HTERT RPE-1 (cell line): ENCODE data around the gene MAP4K4.

Source experiments
- in situ Hi-C: fragments of 300-500 bp; cut with MboI; formaldehyde crosslinking; loops from 4 replicates; pipeline ENCODE4 v1.14.3; 2020; ENCODE audit warnings: low sequenced_read_pairs

Gene MAP4K4

DNA sequence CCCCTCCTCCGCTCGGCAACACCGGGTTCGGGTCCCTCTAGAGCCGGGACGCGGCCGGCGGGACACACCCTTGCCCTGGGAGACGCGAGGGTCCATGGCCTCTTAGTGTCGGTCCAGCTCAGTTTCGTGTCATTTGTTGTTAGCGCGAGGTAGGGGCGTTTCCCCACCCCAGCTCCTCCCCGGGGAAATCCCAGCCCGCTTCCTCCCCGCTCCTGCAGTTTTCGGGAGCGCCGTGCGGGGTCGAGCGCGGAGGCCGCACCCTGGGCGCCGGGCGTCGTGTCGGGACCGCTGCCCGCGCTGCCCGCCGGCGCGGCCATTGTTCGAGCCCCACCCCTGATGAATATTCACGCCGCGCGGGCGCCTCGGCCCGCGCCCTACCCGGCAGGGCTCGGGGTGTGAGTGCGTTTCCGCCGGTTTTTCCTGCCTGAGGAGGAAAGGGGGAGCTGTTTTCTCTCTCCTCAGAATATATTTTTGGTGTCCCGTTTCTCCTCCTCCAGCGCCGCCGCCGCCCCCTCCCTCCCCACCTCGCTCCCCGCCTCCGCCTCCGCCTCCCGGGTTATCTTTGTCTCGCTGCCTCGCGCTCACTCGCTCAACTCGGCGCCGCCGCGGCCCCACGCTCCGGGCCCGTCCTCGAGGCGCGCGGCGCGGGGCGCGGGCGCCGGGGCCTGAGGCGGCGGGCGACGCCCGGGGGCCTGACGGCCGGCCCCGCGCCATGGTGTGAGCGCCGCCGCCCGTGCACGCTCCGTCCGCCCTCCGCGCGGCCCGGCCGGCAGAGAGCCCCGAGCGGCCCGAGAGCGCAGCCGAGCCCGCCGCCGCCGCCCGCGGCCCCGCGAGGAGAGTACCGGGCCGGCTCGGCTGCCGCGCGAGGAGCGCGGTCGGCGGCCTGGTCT is at the start of gene MAP4K4:
TSS of gene MAP4K4 (plus strand) at position 584 of the 890 bp plus-strand sequence. CDS start 374 bp downstream, outside the sequence.
- in situ Hi-C loops = no loop called here

DNA sequence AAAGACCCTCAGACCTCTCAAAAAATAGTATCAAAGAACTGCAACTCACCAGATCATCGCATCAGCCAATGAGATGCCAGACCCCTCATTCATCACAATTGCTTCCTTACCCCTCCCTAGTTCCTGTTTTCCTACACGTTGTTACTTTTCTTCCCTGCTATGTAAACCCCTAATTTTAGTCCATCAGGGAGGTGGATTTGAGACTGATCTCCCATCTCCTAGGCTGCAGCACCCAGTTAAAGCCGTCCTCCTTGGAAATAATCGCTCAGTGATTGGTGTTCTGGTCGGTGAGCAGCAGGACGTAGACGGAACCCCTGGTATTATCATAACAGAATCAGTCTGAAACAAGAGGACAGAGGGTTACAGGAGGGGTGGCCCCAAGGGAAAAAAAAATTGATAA is 44.0 kb upstream of the MAP4K4 start:
- in situ Hi-C loops = no loop called here

DNA sequence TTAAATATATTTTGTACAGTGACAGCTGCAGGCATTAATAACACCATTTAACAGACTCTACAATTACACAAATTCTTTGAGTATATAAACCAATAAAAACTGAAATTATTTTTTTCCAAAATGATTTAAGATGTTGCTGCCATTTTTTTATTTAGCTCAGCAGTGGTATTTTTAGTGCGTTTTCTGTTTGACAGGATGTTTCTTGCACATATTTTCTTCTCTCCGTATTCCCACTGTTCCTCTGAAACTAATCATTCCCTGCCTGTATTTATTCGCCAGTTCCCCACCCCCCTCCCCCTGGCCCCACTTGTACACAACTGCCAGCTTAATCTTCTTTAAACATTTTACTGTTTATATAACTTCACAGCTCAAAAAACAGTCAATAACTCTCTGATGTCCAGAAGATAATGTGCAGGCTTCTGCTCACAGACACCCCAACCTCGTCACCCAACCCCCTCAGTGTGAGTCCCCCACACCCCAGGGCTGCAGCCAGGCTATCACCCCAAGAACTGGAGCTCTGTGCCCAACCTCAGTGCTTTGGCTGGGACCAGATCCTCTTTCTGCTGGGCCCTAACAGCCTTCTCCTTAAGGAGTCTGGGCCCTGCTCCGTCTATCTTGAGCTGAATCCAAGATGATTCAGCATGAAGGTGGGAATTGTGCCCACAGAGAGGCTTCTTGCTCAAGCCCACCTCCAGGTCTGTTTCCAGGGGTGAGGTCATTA is 41.6 kb upstream of the MAP4K4 start:
- in situ Hi-C loops = no loop called here

- in situ Hi-C loops = no loop called here
Measured at GRCh38 chr2:101657787-101658186, 39.7 kb upstream of the MAP4K4 start.

DNA sequence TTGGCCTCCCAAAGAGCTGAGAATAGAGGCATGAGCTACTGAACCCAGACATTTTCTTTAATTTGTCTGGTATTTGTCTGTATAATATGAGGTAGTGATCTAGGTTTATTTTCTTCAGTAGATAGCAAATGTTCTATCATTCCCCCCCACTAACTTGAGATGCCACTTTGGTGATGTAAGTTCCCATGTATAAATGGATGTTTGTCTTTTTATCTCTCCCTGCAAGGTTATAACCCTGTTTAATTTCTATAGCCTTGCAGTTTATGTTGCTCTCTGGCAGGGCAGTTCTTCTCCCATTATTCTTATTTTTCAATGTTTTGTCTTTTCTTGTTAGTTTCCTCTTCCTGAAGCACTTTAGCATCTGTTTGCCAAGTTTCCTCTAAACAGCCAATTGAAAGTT is 39.1 kb upstream of the MAP4K4 start:
- in situ Hi-C loops = no loop called here

GRCh38 chr2:101665312-101665711 is 32.2 kb upstream of the MAP4K4 start:
- in situ Hi-C loops = no loop called here

GRCh38 chr2:101667823-101668222 is 29.7 kb upstream of the MAP4K4 start:
- in situ Hi-C loops = no loop called here

DNA sequence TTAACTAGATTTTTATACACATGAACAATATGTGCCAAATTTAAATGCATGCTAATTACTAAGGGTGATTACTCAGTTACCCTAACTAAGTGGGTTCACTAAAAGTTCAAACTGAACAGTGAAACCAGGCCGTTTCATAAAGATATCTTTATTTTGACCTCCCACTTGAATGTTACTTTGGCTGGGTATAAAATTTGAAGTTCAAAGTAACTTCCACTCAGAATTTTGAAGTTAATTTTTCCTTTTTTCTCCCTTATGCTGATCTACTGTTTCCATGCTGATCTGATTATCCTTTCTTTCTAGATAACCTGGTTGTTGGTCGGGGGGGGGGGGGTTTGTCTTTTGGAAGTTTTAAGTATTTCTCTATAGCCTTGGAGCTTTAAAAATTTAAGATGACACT is 25.5 kb upstream of the MAP4K4 start:
- in situ Hi-C loops = no loop called here

DNA sequence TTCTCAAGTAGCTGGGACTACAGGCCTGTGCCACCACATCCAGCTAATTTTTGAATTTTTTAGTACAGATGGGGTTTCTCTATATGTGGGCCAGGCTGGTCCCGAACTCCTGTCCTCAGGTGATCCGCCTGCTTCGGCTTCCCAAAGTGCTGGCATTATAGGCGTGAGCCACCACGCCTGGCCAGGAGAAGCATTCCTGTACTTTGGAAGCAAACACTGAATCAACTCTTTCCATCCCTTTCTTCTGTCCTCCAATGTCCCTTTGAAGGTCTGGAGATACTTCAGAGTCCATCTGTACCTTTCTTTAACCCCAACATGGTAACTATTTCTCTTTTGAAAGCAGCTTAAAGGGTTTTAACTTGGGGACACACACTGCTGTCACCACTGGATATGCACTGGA is 23.6 kb upstream of the MAP4K4 start:
- in situ Hi-C loops = no loop called here

GRCh38 chr2:101675512-101675911 is 22.0 kb upstream of the MAP4K4 start:
- in situ Hi-C loops = no loop called here

DNA sequence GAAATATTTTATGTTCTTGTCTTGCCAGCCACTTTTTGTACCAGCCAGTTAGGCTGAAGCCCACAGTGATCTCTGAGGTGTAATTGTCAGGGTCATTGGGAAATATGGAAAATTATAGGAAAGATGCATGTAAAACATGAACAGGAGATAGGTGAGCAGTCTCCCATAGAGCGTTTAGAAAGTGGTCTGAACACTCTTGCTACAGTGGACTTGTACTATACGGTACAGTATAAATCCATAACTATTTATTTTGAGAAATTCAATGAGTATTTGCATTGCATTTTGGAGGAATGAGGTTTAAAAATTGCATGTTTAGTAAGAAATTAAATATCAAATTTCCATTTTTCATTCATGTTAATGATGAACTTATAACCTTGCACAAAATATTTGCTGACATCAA is 20.8 kb upstream of the MAP4K4 start:
- in situ Hi-C loops = no loop called here

DNA sequence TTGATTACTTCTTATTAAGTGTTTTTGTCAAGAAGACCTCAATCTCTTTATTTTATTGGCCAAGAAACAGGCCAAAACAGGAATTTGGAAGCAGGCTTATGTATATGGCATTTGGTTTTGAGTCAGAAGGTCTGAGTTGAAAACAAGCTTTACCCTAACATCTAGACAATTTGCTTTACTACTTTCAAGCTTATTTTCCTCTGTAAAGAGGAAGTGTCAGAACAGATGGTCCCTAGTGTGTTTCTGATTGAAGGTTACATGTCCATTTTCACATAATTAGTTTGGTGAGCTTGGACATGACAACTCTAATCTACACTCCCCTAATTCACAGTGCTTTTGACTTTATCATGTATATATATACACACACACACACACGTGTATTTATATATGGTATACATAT is 19.8 kb upstream of the MAP4K4 start:
- in situ Hi-C loops = no loop called here

DNA sequence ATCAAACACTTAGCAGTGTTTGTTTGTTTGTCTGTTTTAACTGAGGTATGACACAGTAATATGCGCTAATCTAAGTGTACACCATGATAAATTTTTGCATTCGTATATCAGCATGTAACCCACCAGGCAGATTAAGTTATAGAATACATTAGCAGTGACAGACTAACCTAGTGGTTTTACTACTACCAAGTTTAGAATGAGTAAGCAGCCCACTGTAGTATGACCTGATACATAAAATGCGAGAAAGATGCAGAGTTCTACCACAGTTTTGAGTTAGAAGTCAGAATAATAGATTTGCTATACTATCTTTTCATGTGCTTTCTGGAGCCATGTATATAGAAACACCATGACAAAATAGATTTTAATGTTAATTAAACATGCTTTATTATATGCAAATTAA is 19.1 kb upstream of the MAP4K4 start:
- in situ Hi-C loops = no loop called here

- in situ Hi-C loops = no loop called here
Measured at GRCh38 chr2:101679037-101679726, 18.3 kb upstream of the MAP4K4 start.

DNA sequence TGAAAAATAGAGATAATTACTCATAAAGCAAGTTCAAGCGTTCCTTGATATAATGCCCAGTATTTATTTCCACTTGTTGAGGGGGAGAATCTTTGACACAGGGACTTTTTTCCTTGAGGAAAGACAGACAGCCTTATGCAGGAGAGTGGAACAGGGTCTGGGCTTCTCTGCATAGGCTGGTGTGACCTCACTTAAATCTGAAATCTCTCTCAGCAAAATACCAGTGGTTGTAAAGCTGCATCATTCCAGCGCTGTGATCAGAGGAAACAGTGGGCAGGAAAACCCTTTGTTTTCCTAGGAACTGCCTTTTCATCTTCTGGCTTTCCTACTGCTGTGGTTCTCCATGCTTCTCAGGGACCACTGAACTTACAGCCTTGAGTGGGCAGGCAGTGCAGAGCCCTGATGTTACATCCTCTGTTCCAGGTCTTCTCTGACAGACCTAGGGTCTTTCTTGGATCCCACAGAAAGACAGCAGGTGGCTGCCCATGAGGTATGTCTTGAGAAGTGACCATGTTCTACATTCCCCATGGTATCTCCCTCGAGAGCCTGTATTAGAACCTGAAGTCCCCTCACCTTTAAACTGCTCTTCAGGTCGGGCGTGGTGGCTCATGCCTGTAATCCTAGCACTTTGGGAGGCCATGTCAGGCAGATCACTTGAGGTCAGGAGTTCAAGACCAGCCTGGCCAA is 17.6 kb upstream of the MAP4K4 start:
- in situ Hi-C loops = no loop called here

DNA sequence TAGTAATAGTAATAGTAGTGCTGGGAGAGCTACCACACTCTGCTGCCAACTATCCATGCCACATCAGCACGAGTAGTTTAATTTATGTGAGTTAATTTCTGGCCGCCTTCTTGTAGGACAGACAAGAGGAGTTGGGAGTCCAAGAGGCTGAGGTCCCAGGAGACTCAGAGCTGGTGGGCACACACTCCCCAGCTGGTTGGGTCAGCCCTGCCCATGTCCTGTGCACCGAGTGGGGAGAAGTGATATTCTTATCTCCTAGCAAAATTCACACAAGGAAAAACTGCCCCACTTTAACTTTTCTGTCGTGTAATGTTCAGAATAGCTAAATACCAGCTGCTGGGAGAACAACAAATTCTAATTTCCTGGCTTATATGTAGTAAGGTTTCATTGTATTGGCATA is 15.2 kb upstream of the MAP4K4 start:
- in situ Hi-C loops = no loop called here

DNA sequence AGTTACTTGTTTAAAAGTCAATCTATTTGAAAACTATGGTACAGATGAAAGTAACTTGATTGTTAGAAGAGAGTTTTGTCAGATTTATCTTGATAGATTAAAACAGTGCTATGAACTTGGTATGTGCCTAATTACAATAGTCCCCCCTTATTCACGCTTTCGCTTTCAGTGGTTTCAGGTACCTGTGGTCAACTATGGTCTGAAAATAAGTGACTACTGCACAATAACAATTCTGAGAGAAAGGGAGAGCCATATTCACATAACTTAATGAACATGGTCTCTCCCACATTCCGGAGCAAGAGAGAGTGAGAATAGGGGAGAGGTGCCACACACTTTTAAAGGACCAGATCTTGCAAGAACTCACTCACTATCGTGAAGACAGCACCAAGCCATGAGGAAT is 13.2 kb upstream of the MAP4K4 start:
- in situ Hi-C loops = no loop called here

- in situ Hi-C loops = no loop called here
Measured at GRCh38 chr2:101688261-101688660, 9.2 kb upstream of the MAP4K4 start.

GRCh38 chr2:101689114-101689825 is 8.2 kb upstream of the MAP4K4 start:
- in situ Hi-C loops = no loop called here

- in situ Hi-C loops = no loop called here
Measured at GRCh38 chr2:101690547-101691152, 6.9 kb upstream of the MAP4K4 start.
